T-helper 2 cell (primary cell): ENCODE data around the gene TMEM145.
A peak's percentile ranks its signal among the peaks of the same experiment; 100 is the strongest.

ENCODE experiments used
- DNase-seq, 5 experiments: peaks; one replicate each; pipeline versions ENCODE4 v3.0.0 to v3.0.0-alpha.2; 2012 to 2022

The TMEM145 gene

GRCh38 chr19:42290136-42290522, 23.0 kb upstream of the TMEM145 start:
- DNase-seq, result no peak

GRCh38 chr19:42290523-42291434, 22.3 kb upstream of the TMEM145 start:
- DNase-seq, result peak; percentile 35 to 59 (median 43)

- no peak for DNase-seq
Observed at GRCh38 chr19:42291435-42291810, 21.7 kb upstream of the TMEM145 start.

- no peak for DNase-seq
Observed at GRCh38 chr19:42292042-42292960, 20.8 kb upstream of the TMEM145 start.

DNA sequence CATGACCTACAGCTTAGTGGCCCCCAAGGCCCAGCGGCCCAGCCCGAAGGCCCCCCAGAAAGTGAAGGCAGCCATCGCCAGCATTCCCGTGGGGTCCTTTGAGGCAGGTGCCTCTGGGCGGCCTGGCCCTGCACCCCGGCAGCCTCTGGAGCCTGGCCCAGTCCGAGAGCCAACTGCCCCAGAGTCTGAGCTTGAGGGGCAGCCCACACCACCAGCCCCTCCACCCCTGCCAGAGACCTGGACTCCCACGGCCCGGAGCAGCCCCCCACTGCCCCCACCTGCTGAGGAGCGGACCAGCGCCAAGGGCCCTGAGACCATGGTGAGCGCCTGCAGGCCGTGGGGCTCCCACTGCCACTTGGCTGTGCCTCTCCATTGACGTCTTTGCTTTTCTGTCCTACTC, 20.1 kb upstream of the TMEM145 start:
- DNase-seq, result no peak

- DNase-seq, result no peak
Observed at GRCh38 chr19:42293540-42293939, 19.6 kb upstream of the TMEM145 start.

- DNase-seq, result no peak
Observed at GRCh38 chr19:42293948-42294347, 19.2 kb upstream of the TMEM145 start.

GRCh38 chr19:42294471-42295137, 18.5 kb upstream of the TMEM145 start:
- no peak for DNase-seq

- no peak for DNase-seq
Observed at GRCh38 chr19:42295342-42295741, 17.8 kb upstream of the TMEM145 start.

DNA sequence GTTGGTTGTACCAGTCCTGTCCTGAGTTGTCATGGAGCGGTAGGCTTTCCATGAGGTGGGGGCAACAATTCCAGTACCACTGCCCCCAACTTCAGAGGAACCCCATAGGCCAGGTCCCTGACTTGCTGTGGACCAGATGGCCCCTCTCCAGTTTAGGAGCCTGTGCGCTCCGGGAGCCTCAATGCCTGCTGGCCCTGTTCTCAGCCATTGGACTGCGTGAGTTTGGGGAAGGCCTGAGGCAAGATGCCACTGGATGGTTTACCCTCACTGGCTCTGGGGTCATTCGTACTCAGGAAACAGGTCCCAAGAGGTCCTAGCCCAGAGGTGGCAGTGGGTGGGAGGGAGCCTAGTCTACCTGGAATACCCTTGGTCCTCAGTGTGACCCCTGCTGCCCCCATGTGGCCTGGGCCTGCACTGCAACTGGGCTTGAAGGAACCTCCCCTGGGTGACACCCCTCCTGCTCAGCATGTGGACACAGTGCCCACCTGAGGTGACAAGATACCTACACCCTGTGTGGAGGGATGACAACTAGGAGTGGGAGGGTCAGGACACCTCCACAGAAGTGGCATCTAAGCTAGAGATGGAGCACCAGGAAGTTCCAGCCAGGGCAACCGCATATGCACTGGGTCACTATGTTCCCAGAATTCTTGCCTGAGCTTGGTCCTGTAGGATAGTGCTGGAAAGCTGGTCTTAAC, 17.1 kb upstream of the TMEM145 start:
- peak; percentile 73 to 88 (median 78) for DNase-seq

- DNase-seq, result no peak
Observed at GRCh38 chr19:42297039-42297438, 16.1 kb upstream of the TMEM145 start.

DNA sequence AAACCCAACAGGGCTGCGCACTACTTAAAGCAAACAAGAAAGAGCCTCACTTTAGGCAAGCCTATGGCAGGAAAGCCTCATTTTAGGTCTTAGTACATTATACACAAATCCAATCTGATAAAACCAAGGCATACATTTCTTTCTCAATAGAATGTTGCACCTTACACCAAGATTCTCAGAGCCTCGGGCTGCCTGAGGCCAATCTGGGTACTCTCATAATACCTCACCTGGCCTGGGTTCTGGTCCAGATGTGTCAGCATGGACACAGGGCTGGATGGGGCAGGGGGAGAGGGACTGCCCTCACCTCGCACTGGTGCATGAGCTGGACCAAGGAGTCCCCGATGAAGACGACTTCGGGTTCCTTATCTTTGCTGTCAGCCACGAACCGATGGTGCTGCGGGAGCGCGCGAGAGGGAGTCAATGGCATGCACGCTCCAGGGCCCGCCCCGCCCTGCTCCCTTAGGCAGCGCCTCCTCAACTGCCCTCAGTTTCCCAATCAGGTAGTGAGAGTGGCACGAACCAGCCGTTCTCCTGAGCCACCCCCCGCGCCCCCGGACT, 11.4 kb upstream of the TMEM145 start, which contains the start of gene PRR19:
Gene PRR19 (plus strand): TSS at position 487 of the 558 bp plus-strand sequence. CDS start 7,453 bp downstream, outside the sequence.
- DNase-seq, result peak in 1 of 5 experiments; percentile 51

GRCh38 chr19:42303101-42303464, 10.0 kb upstream of the TMEM145 start:
- DNase-seq, result no peak

- no peak for DNase-seq
Observed at GRCh38 chr19:42303876-42304275, 9.2 kb upstream of the TMEM145 start.

DNA sequence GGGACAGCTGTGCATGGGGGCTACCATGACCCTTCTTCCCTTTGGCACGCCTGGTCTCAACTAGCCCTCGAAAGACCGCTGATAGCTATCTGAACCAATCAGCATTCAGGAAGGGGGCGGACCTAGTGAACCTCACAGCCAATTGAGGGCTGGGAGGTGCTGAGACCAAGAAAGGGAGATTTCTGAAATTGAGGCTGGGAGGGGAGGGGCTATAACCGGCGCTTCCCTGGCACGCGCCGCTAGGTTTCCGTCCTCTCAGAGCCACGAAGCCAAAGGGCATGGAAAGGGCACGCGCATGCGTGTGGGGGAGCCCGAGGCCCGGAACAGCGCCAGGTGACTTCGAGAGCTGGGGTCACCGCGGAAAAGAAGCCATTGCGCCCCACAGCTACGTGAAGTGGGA, 6.5 kb upstream of the TMEM145 start:
- DNase-seq, result peak in 1 of 5 experiments; percentile 38

GRCh38 chr19:42309686-42310085, 3.4 kb upstream of the TMEM145 start:
- DNase-seq, result no peak

DNA sequence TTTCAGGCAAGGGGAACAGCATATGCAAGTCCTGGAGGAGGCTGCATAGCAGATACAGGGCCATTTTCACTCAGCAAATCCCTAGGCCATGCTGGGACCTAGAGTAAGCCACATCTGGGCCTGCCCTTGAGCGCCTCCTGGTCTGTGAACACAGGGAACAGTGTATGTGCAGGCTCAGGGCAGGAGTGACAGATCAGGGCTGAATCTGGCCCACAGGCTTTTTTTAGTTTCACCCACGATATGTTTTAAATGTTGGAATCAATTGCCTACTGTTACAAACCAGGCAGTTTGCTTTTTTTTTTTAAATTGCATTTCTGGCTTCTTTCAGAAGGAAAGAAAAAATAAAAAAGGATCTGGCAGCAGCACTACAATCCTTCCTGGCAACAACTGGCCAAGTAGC, 1.5 kb upstream of the TMEM145 start:
- DNase-seq, result no peak

GRCh38 chr19:42312370-42312769, 739 bp upstream of the TMEM145 start:
- no peak for DNase-seq

GRCh38 chr19:42313840-42314755, 989 bp downstream of the TMEM145 start:
- DNase-seq, result no peak

- DNase-seq, result no peak
Observed at GRCh38 chr19:42315024-42315423, 1.9 kb downstream of the TMEM145 start.
